ENCODE data around the gene DPP4. TPM values are rescaled to one million over a fixed set of nuclear protein-coding genes. Genes with fewer than 3 reads are reported as not detected.
"Not testable (repeated sequence)": the region's sequence is repeated elsewhere in the genome, so short reads cannot be mapped to it uniquely, and the experiment has no call there.

The DPP4 gene
- total and polyA plus RNA-seq, 5 experiments from 2014 or later: 13.3 to 49.6 (median 27.0) TPM

DNA sequence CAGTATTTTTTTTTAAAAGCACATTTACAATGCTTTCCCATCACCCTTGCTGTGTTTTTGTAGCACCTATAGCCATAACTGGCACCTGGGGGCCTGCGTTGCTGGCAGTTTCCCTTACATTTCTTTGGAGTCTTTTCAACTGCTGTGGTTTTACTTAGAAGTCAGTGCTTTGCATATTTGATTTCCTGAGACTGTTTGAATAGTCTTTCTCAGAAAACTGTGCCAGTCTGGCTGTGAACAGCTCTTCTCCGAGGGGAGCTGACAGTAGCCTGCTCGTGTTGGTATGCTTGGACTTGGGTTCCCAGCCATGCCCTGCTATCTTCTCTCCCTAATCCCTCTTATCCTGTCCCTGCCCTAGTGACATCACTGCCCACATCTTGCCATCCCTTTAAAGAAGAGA is 81.5 kb downstream of the DPP4 start:
- ATAC-seq: peak; percentile 85 to 89
- POLR2A ChIA-PET: interaction anchor here (1.2 to 2.0 kb wide), 3 partner anchors 20 to 81 kb away, joined by 3 to 9 read pairs (median 4); no protein-coding TSS in a partner anchor
- peak in 9 of 10 donors; percentile 23 to 73 (median 53) for DNase-seq
- Mint-ChIP-seq H3K4me3 (peak overlapping the region; percentile 68 to 91 (median 87)), H3K4me1 (peaks cover 25 to 53% (median 46%) of the 10 kb centered on the region in 4 donors), H3K9me3 (no peaks in the 10 kb centered on the region), H3K36me3 (peaks cover 0 to 4% (median 0%) of the 10 kb centered on the region in 3 donors), H3K27ac (peak overlapping the region; percentile 95 to 100 (median 98)), H3K27me3 (no peaks in the 10 kb centered on the region)

DNA sequence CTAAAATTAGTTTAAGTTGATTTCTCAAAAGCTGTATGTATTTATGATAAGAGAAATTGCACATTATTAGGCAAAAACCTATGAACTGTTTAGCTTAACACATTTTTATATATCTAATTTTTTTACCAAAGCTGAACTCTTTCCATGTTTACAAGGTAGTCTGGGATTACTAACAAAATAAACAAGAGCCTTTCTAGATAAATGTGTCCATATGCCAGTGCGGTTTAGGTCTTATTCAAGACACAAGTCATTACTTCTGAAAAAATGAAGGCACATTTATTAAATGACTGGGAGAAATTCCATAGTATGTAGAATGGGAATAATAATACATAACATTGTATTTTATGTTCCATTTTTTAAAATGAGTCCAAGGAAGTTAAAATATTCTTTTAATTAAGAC is 82.0 kb downstream of the DPP4 start:
- ATAC-seq: no peak
- H3K4me1 Mint-ChIP-seq: peaks cover 25 to 51% (median 46%) of the 10 kb centered on the region in 4 donors
- no peaks in the 10 kb centered on the region for H3K9me3 Mint-ChIP-seq
- H3K27ac Mint-ChIP-seq: peak overlapping the region in 9 of 10 donors; percentile 29 to 100 (median 97)
- H3K4me3 Mint-ChIP-seq: peak overlapping the region in 1 of 10 donors; percentile 84
- POLR2A ChIA-PET: interaction anchor here (2.0 kb wide), 1 partner anchor 21 kb away, joined by 9 read pairs; no protein-coding TSS in a partner anchor
- DNase-seq: no peak
- H3K27me3 Mint-ChIP-seq: no peaks in the 10 kb centered on the region
- H3K36me3 Mint-ChIP-seq: peaks cover 0 to under 1% (median 0%) of the 10 kb centered on the region in 3 donors

DNA sequence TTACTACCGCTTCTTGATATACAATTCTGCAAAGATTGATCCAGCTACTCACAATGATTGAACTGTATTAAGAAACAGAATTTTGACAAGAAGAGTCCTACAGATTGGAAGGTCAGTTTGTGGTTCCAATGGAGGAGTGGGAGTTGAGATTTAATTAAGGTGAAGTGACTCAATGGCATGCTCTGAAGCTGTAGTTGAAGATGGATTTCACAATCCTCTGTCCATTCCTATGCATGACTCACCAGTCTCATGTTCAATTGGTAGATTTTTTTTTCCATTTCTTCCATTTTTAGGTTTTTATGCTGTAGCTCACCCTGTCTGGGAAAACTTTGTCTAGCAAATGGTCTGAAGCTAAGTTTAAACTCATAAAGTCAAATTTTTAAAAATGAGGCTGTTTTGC is 83.3 kb downstream of the DPP4 start:
- ATAC-seq: no peak
- H3K4me1 Mint-ChIP-seq: peaks cover 18 to 42% (median 38%) of the 10 kb centered on the region in 4 donors
- peak overlapping the region in 4 of 10 donors; percentile 7 to 60 (median 17) for H3K27ac Mint-ChIP-seq
- no peaks in the 10 kb centered on the region for H3K27me3 Mint-ChIP-seq
- H3K9me3 Mint-ChIP-seq: no peaks in the 10 kb centered on the region
- no peak overlapping the region for H3K4me3 Mint-ChIP-seq
- POLR2A ChIA-PET: interaction anchor here (0.7 kb wide), 1 partner anchor 20 kb away, joined by 3 read pairs; no protein-coding TSS in a partner anchor
- H3K36me3 Mint-ChIP-seq: no peaks in the 10 kb centered on the region
- no peak for DNase-seq

DNA sequence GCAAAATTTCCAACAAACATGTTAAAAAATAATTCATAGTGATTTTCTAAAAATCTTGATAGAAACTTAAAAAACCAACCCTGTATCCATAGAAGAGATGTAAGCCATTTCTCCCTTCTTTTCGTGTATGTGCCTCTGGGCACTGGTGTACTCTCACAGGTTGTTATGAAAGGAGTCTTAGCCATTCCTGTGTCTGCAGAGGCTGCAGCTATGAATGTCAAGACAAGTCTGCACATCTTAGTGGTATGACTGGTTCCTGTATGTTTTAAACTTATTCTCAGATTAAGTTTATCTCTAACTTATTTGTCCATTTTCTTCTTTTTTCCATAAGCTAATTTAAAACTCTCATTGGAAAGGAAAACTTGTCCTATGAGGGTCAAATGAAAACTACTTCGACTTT is 84.0 kb downstream of the DPP4 start:
- Mint-ChIP-seq H3K27ac (no peak overlapping the region), H3K27me3 (no peaks in the 10 kb centered on the region), H3K4me1 (peaks cover 11 to 35% (median 31%) of the 10 kb centered on the region in 4 donors), H3K36me3 (no peaks in the 10 kb centered on the region), H3K4me3 (no peak overlapping the region), H3K9me3 (no peaks in the 10 kb centered on the region)
- DNase-seq (no peak), ATAC-seq (no peak)
- POLR2A ChIA-PET: no interaction called here

DNA sequence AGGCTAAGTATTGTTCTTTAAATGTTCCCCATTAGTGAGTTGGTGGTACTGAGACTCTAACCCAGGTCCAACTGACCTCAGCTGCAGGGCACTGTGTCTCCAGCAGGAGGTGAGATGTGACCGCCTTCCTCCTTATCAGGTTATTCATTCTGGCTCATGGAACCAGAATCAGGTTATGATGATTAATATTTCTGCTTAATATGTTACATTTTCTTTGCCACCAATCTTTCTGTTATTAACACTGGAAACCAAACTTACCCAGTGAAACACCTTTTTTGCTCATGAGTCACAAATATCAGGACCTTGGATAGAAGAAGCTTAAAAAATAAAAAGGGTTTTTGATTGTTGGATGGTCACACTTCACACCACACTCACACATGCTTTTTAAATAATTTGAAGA is 85.4 kb downstream of the DPP4 start:
- Mint-ChIP-seq H3K36me3 (no peaks in the 10 kb centered on the region), H3K9me3 (no peaks in the 10 kb centered on the region), H3K27me3 (no peaks in the 10 kb centered on the region), H3K27ac (peak overlapping the region in 1 of 10 donors; percentile 58), H3K4me1 (peaks cover 11 to 23% (median 18%) of the 10 kb centered on the region in 4 donors), H3K4me3 (no peak overlapping the region)
- POLR2A ChIA-PET: no interaction called here
- no peak for DNase-seq
- no peak for ATAC-seq

DNA sequence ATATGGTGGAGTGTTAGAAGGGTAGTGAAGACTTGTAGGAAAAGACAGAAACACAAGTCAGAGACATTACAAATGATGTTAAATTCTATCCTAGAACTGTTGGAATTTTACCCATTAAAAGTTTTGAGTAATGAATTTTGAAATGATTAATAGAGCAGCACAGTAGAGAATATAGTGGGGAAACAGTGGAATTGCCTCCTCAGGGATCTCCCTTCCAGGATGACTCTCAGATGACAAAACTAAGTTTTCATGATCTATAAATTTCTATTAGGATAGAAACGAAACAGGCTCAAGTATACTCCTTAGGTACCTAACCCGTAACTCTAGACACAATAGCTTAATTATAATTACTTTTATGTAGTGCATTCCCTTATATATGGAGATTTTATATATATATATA is 86.7 kb downstream of the DPP4 start:
- no peaks in the 10 kb centered on the region for H3K36me3 Mint-ChIP-seq
- H3K4me3 Mint-ChIP-seq: no peak overlapping the region
- POLR2A ChIA-PET: no interaction called here
- peak overlapping the region in 1 of 10 donors; percentile 71 for H3K27ac Mint-ChIP-seq
- DNase-seq (no peak), ATAC-seq (no peak)
- no peaks in the 10 kb centered on the region for H3K9me3 Mint-ChIP-seq
- no peaks in the 10 kb centered on the region for H3K27me3 Mint-ChIP-seq
- H3K4me1 Mint-ChIP-seq: peaks cover 2 to 11% (median 7%) of the 10 kb centered on the region in 4 donors

DNA sequence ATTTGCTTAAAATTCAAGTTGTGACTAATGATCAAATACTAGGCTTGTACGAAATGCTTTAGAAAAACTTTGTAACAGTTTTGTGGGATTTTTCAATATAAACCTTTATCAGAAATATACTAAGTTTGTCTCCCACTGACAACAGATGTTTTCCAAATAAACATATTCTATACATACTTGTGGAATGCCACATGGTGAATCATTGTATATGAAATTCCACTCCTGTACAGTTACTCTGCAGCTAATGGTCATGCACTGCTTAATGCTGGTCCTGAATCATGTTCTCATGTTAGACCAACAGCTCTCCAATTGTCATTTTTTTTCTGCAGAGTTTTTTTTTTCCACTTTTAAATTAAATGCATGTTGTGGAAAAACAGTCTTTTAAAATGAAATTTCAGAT is 90.1 kb downstream of the DPP4 start:
- Mint-ChIP-seq H3K9me3 (no peaks in the 10 kb centered on the region), H3K27ac (no peak overlapping the region), H3K36me3 (no peaks in the 10 kb centered on the region), H3K4me1 (peaks cover 6 to 15% (median 9%) of the 10 kb centered on the region in 4 donors), H3K27me3 (no peaks in the 10 kb centered on the region), H3K4me3 (no peak overlapping the region)
- ATAC-seq (no peak), DNase-seq (no peak)
- POLR2A ChIA-PET: no interaction called here

DNA sequence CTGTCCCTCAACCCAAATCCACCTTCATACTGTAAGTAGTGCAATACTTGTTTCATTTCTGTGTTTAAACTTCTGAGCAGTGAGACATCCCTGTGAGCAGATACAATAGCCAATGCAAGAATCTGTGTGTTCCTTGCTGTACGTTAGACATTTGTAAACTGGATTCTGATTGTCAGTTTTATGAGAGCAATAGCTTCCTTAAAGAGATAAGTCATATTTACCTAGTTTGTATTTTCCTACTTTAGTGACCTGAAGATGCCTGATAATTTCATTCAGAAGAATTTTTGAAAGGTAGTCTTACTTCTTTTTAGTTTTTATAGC is 90.7 kb downstream of the DPP4 start:
- no peak for ATAC-seq
- no peaks in the 10 kb centered on the region for H3K27me3 Mint-ChIP-seq
- H3K9me3 Mint-ChIP-seq: no peaks in the 10 kb centered on the region
- POLR2A ChIA-PET: no interaction called here
- H3K36me3 Mint-ChIP-seq: no peaks in the 10 kb centered on the region
- no peak for DNase-seq
- H3K4me3 Mint-ChIP-seq: no peak overlapping the region
- peak overlapping the region in 1 of 10 donors; percentile 47 for H3K27ac Mint-ChIP-seq
- peaks cover 6 to 10% (median 8%) of the 10 kb centered on the region in 4 donors for H3K4me1 Mint-ChIP-seq

DNA sequence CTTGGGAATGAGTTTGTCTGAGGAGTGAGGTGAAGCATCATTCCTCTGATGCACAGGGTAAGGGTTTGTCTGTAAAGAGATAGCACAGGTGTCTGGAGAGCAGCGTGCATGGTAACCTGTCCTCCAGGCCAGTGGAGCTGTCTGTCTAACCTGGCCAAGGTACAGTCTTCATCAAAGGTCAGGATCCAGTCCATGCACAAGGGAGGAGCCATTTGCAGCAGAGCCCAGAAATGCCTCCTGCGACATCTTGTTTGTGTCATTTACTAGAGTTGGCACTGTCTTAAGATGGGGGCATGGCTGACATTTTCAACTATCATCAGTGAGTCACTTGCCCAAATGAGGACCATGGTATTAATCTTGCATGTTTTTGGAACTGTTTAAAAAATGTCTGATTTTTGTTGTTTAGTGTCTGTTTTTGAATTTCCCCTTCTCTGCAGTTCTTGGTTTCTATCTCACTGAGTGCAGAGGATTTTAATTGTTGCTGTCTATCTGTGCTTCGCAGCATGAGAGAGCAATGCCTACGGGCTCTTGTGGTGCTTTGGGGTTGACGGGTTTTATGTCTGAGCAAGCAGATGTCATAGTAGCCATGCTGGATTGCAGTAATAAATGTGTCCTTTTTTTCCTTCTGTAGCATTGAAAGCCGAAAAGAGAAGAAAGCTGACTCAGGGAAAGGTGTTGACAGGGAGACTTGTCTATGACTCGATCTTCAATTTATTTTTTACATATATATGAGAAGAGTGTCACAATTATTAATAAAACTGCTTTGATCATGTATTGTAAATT is 91.3 kb downstream of the DPP4 start:
- DNase-seq (no peak), ATAC-seq (no peak)
- H3K9me3 Mint-ChIP-seq: no peaks in the 10 kb centered on the region
- no peaks in the 10 kb centered on the region for H3K27me3 Mint-ChIP-seq
- H3K4me3 Mint-ChIP-seq: no peak overlapping the region
- POLR2A ChIA-PET: no interaction called here
- H3K4me1 Mint-ChIP-seq: peaks cover 6 to 9% (median 7%) of the 10 kb centered on the region in 4 donors
- no peaks in the 10 kb centered on the region for H3K36me3 Mint-ChIP-seq
- H3K27ac Mint-ChIP-seq: peak overlapping the region in 3 of 10 donors; percentile 6 to 47 (median 34)

DNA sequence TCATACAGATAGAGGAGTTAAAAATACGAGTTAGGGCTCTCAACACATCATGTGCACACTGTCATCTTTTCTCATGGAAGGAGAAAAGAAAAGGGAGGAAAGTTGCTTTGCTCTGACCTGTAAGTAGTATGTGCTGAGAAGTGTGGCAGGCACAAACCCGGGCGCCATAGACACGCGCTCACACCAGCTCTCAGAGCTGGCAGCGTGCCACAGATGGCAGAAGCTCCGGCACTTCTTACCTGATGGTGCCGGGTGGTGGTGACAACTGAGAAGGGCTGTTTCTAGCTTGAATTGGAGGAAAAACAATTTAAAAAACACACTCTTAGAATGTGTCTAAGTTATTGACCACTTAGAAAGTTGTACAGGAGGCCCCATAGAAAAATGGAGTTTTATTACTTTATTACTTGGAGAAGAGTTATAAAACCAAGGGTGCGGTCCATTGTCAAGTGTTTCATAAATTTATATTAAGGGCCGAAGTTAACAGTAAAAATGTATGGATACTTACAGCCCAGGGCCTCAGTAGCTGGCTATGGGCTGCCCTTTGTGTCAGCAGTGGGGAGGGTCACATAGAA is 92.2 kb downstream of the DPP4 start:
- Mint-ChIP-seq H3K9me3 (no peaks in the 10 kb centered on the region), H3K27ac (peak overlapping the region in 2 of 10 donors; percentile 17 to 34), H3K27me3 (no peaks in the 10 kb centered on the region), H3K4me1 (peaks cover 6 to 9% (median 7%) of the 10 kb centered on the region in 4 donors), H3K36me3 (peaks cover 0 to 2% (median 0%) of the 10 kb centered on the region in 3 donors), H3K4me3 (no peak overlapping the region)
- POLR2A ChIA-PET: no interaction called here
- no peak for DNase-seq
- no peak for ATAC-seq

DNA sequence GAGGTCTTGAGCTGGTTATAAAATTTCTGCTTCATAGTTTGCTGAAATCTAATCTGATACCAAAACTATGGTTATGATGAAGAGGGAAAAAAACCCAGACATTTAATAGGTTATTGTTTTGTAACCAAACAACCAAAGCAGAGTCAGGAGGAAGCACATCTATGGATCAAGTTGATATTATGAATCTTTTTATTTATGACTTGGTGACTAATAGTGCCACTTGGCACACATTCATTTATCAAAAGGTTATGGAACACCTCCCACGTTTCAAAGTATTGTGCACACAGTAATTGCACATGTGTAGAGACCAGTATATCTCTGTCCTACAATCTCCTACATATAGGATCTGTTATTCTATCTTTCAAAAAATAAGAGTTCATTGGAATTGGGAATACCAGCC is 93.0 kb downstream of the DPP4 start:
- Mint-ChIP-seq H3K4me3 (no peak overlapping the region), H3K27ac (no peak overlapping the region), H3K4me1 (peaks cover 6 to 9% (median 7%) of the 10 kb centered on the region in 4 donors), H3K36me3 (peaks cover 0 to 2% (median 0%) of the 10 kb centered on the region in 3 donors), H3K9me3 (no peaks in the 10 kb centered on the region), H3K27me3 (no peaks in the 10 kb centered on the region)
- POLR2A ChIA-PET: no interaction called here
- no peak for DNase-seq
- ATAC-seq: no peak

DNA sequence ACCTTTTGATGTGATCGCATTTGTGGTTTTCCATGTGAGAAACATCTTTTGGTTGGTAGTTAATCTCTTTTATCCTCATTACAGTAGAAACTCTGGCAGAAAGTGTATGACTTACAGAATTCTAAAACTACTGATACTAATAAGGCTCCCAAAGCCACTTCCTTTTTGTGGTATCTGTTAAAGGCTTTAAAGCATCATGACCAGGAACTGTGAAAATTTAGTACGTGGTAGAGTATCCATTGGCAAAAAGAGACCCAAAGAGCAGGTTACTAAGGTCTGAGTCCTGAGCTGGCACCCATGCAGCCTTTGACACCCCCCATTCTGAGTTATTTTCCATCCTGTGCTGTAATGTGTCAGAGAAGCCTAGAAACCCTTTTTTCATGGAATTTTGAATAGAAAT is 94.5 kb downstream of the DPP4 start:
- DNase-seq (no peak), ATAC-seq (no peak)
- Mint-ChIP-seq H3K36me3 (peaks cover 0 to 2% (median 0%) of the 10 kb centered on the region in 3 donors), H3K9me3 (no peaks in the 10 kb centered on the region), H3K4me3 (no peak overlapping the region), H3K27me3 (no peaks in the 10 kb centered on the region), H3K4me1 (peaks cover 6 to 9% (median 8%) of the 10 kb centered on the region in 4 donors), H3K27ac (no peak overlapping the region)
- POLR2A ChIA-PET: no interaction called here

DNA sequence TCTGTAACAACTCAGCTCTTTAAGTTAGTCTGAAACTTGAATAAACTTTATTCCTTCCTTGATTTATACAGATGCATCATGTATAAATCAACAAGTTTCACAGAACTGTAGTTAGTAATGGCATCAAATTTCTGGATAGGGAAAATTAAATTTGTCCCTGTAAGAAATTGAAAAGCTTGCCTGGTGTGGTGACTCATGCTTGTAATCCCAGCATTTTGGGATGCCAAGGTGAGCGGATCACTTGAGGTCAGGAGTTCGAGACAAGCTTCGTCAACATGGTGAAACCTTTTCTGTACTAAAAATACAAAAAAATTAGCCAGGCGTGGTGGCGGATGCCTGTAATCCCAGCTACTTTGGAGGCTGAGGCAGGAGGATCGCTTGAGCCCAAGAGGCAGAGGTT is 96.1 kb downstream of the DPP4 start:
- ATAC-seq, H3K4me1 Mint-ChIP-seq, H3K27me3 Mint-ChIP-seq, H3K27ac Mint-ChIP-seq, DNase-seq, H3K36me3 Mint-ChIP-seq, H3K9me3 Mint-ChIP-seq, H3K4me3 Mint-ChIP-seq, POLR2A ChIA-PET: not testable (repeated sequence)
